SW 1271 (cell line): ENCODE data around the gene CLMN.
A peak's percentile ranks its signal among the peaks of the same experiment; 100 is the strongest.

ENCODE experiments used
- DNase-seq, 2 experiments: peaks; one replicate each; lab custom pipeline; 2025; lab: John Stamatoyannopoulos, UW

The CLMN gene

GRCh38 chr14:95304342-95304741, 15.4 kb downstream of the CLMN start:
- DNase-seq, result no peak

GRCh38 chr14:95303552-95303951, 16.2 kb downstream of the CLMN start:
- DNase-seq, result no peak

- DNase-seq, result no peak
These were observed 16.8 kb downstream of the CLMN start for GRCh38 chr14:95302667-95303506.

GRCh38 chr14:95301527-95302187, 18.1 kb downstream of the CLMN start:
- no peak for DNase-seq

GRCh38 chr14:95300697-95301526, 18.8 kb downstream of the CLMN start:
- no peak for DNase-seq

GRCh38 chr14:95300002-95300696, 19.6 kb downstream of the CLMN start:
- no peak for DNase-seq

GRCh38 chr14:95299271-95299670, 20.4 kb downstream of the CLMN start:
- no peak for DNase-seq

- DNase-seq, result no peak
These were observed 21.9 kb downstream of the CLMN start for GRCh38 chr14:95297832-95298231.

GRCh38 chr14:95296966-95297365, 22.7 kb downstream of the CLMN start:
- no peak for DNase-seq

GRCh38 chr14:95295600-95296376, 23.9 kb downstream of the CLMN start:
- no peak for DNase-seq

- DNase-seq, result peak in 1 of 2 experiments; percentile 5
These were observed 24.7 kb downstream of the CLMN start for GRCh38 chr14:95294834-95295599.

- DNase-seq, result no peak
These were observed 25.4 kb downstream of the CLMN start for GRCh38 chr14:95294320-95294719.

- no peak for DNase-seq
These were observed 26.3 kb downstream of the CLMN start for GRCh38 chr14:95293449-95293848.

- no peak for DNase-seq
These were observed 26.9 kb downstream of the CLMN start for GRCh38 chr14:95292660-95293425.

- no peak for DNase-seq
These were observed 27.7 kb downstream of the CLMN start for GRCh38 chr14:95291859-95292542.

- no peak for DNase-seq
These were observed 28.8 kb downstream of the CLMN start for GRCh38 chr14:95290871-95291431.

- no peak for DNase-seq
These were observed 29.7 kb downstream of the CLMN start for GRCh38 chr14:95290021-95290420.

- DNase-seq, result no peak
These were observed 30.2 kb downstream of the CLMN start for GRCh38 chr14:95289323-95290010.
